HEK293 (cell line): ENCODE results near the gene GIN1.

ENCODE experiments used
- CTCF ChIA-PET: fragments of 350-600 bp; formaldehyde crosslinking; extraction: SDS; loops from one replicate; lab custom pipeline; 2021; ENCODE audit warnings: antibody characterized with exemption; lab: Yijun Ruan, JAX
- POLR2A ChIA-PET: fragments of 300-600 bp; formaldehyde crosslinking; extraction: SDS; loops from one replicate; lab custom pipeline; 2020; ENCODE audit warnings: antibody characterized with exemption, inconsistent platforms; lab: Yijun Ruan, JAX
- H3K27ac ChIP-seq: fragments of 200-500 bp; sonication (Bioruptor generic); 2 replicates; pipeline ENCODE4 v1.5.1; 2014; ENCODE audit warnings: low read depth, low read length, control low read depth, inconsistent platforms; ENCODE audit errors: extremely low read depth
- H3K36me3 ChIP-seq, 2 experiments: fragments of 200-500 bp in 1 of 2; sonication (Bioruptor generic) in 1 of 2; 1 replicate in 1 of 2; 2 replicates in 1 of 2; pipeline ENCODE4 v1.5.1; 2014 to 2017; ENCODE audit warnings: inconsistent platforms in 2 of 2, low read length in 2 of 2; ENCODE audit not compliant: control insufficient read depth in 2 of 2, insufficient read depth in 1 of 2
- H3K4me1 ChIP-seq: fragments of 200-500 bp; sonication (Bioruptor generic); 2 replicates; pipeline ENCODE4 v1.5.1; 2014; ENCODE audit warnings: mild to moderate bottlenecking, low read length, inconsistent platforms; ENCODE audit not compliant: control insufficient read depth, insufficient read depth
- H3K4me3 ChIP-seq: 2 replicates; pipeline ENCODE4 v1.5.1; 2011; ENCODE audit warnings: low read depth, mild to moderate bottlenecking, control low read depth, low read length, moderate library complexity
- H3K9me3 ChIP-seq: fragments of 200-500 bp; sonication (Bioruptor generic); 2 replicates; pipeline ENCODE4 v1.5.1; 2014; ENCODE audit warnings: low read depth, low read length, inconsistent platforms; ENCODE audit not compliant: control insufficient read depth, insufficient read depth
- BCL11B ChIP-seq: fragments of 450-650 bp; formaldehyde crosslinking; IDR thresholded peaks from 2 replicates; pipeline ENCODE4 v1.5.1; 2016; ENCODE audit warnings: low read depth, missing biosample characterization, missing genetic modification characterization
- IKZF3 ChIP-seq: fragments of 450-650 bp; IDR thresholded peaks from 2 replicates; pipeline ENCODE4 v1.5.0; 2018; ENCODE audit warnings: missing biosample characterization, mild to moderate bottlenecking, missing genetic modification characterization, moderate library complexity
- SALL2 ChIP-seq: fragments of 450-650 bp; formaldehyde crosslinking; IDR thresholded peaks from 2 replicates; pipeline ENCODE4 v1.5.0; 2017; ENCODE audit warnings: missing biosample characterization, mild to moderate bottlenecking, missing genetic modification characterization, borderline replicate concordance
- ZNF157 ChIP-seq: fragments of 450-650 bp; formaldehyde crosslinking; IDR thresholded peaks from 2 replicates; pipeline ENCODE4 v1.5.1; 2016; ENCODE audit warnings: missing biosample characterization, missing genetic modification characterization
- ZNF175 ChIP-seq: fragments of 450-650 bp; formaldehyde crosslinking; IDR thresholded peaks from 2 replicates; pipeline ENCODE4 v1.5.1; 2016; ENCODE audit warnings: missing biosample characterization, missing genetic modification characterization
- ZNF18 ChIP-seq: fragments of 450-650 bp; formaldehyde crosslinking; IDR thresholded peaks from 2 replicates; pipeline ENCODE4 v1.5.1; 2016; ENCODE audit warnings: missing biosample characterization, missing genetic modification characterization
- ZNF274 ChIP-seq, 2 experiments: fragments of 200-500 bp in 1 of 2; fragments of 450-650 bp in 1 of 2; sonication (Bioruptor generic) in 1 of 2; formaldehyde crosslinking in 1 of 2; IDR thresholded peaks; 2 replicates each; pipeline versions ENCODE4 v1.5.1 to v1.6.1; 2014 to 2016; ENCODE audit warnings: borderline replicate concordance in 1 of 2, inconsistent platforms in 1 of 2, low read length in 1 of 2, missing biosample characterization in 1 of 2, missing genetic modification characterization in 1 of 2
- ZNF449 ChIP-seq: fragments of 450-650 bp; formaldehyde crosslinking; IDR thresholded peaks from 2 replicates; pipeline ENCODE4 v1.5.1; 2017; ENCODE audit warnings: missing biosample characterization, mild to moderate bottlenecking, missing genetic modification characterization, moderate library complexity
- ZNF473 ChIP-seq: fragments of 450-650 bp; formaldehyde crosslinking; IDR thresholded peaks from 2 replicates; pipeline ENCODE4 v1.5.1; 2017; ENCODE audit warnings: missing biosample characterization, missing genetic modification characterization
- ZNF510 ChIP-seq: fragments of 450-650 bp; formaldehyde crosslinking; IDR thresholded peaks from 2 replicates; pipeline ENCODE4 v1.5.1; 2018; ENCODE audit warnings: mild to moderate bottlenecking, missing genetic modification characterization, missing biosample characterization; ENCODE audit not compliant: insufficient replicate concordance
- ZNF518A ChIP-seq: fragments of 450-650 bp; formaldehyde crosslinking; conservative IDR thresholded peaks from 2 replicates; pipeline ENCODE4 v1.5.1; 2016; ENCODE audit warnings: low read depth, missing biosample characterization, missing genetic modification characterization
- ZNF610 ChIP-seq: fragments of 450-650 bp; formaldehyde crosslinking; IDR thresholded peaks from 2 replicates; pipeline ENCODE4 v1.5.1; 2016; ENCODE audit warnings: missing biosample characterization, missing genetic modification characterization, borderline replicate concordance
- ZNF776 ChIP-seq: fragments of 450-650 bp; formaldehyde crosslinking; IDR thresholded peaks from 2 replicates; pipeline ENCODE4 v1.5.0; 2017; ENCODE audit warnings: missing biosample characterization, missing genetic modification characterization, borderline replicate concordance
- ZNF830 ChIP-seq: fragments of 450-650 bp; IDR thresholded peaks from 2 replicates; pipeline ENCODE4 v1.5.0; 2018; ENCODE audit warnings: missing biosample characterization, missing genetic modification characterization, low read depth, mild to moderate bottlenecking, moderate library complexity
- ZSCAN18 ChIP-seq: fragments of 450-650 bp; formaldehyde crosslinking; IDR thresholded peaks from 2 replicates; pipeline ENCODE4 v1.5.1; 2016; ENCODE audit warnings: missing biosample characterization, missing genetic modification characterization
- ZSCAN30 ChIP-seq: fragments of 450-650 bp; IDR thresholded peaks from 2 replicates; pipeline ENCODE4 v1.5.1; 2018; ENCODE audit warnings: missing biosample characterization, mild to moderate bottlenecking, missing genetic modification characterization, moderate library complexity
- ZSCAN4 ChIP-seq: fragments of 450-650 bp; formaldehyde crosslinking; IDR thresholded peaks from 2 replicates; pipeline ENCODE4 v1.5.1; 2017; ENCODE audit warnings: missing biosample characterization, missing genetic modification characterization

The GIN1 gene

GRCh38 chr5:103166706-103167105, 46.8 kb upstream of the GIN1 start:
- Histone ChIP-seq H3K27ac (no peak overlapping the region), H3K9me3 (no peaks in the 10 kb centered on the region), H3K4me1 (no peaks in the 10 kb centered on the region), H3K36me3 (peaks cover 3 to 10% of the 10 kb centered on the region in 2 experiments; a peak in 1 of 3 replicates), H3K4me3 (no peak overlapping the region)
- ChIA-PET CTCF (no interaction called here), POLR2A (no interaction called here)
- TF ChIP-seq ZSCAN4 (tag by site-specific recombination): no peak
- no peak for TF ChIP-seq ZNF830 (tag by site-specific recombination)
- TF ChIP-seq ZNF18 (tag by site-specific recombination): no peak
- TF ChIP-seq IKZF3 (tag by site-specific recombination): no peak
- TF ChIP-seq ZNF274 (IDR thresholded peaks at IDR 0.05; ENCODE audit: low read length): no peak
- TF ChIP-seq ZNF274 (tag by site-specific recombination; IDR thresholded peaks at IDR 0.05; ENCODE audit: borderline replicate concordance): no peak
- no peak for TF ChIP-seq ZNF157 (tag by site-specific recombination)
- no peak for TF ChIP-seq ZNF473 (tag by site-specific recombination)
- no peak for TF ChIP-seq ZNF510 (tag by site-specific recombination)
- no peak for TF ChIP-seq SALL2 (tag by site-specific recombination)
- TF ChIP-seq ZNF518A (tag by site-specific recombination): no peak
- TF ChIP-seq ZNF449: no peak

- no peak overlapping the region for H3K4me3 ChIP-seq
- TF ChIP-seq ZSCAN30 (tag by site-specific recombination) (no peak), BCL11B (no peak), ZNF175 (tag by site-specific recombination) (no peak), ZNF610 (tag by site-specific recombination) (no peak), ZSCAN18 (tag by site-specific recombination) (no peak), ZNF776 (tag by site-specific recombination) (no peak)
- peaks cover 0 to 8% of the 10 kb centered on the region in 2 experiments; a peak in 2 of 3 replicates for H3K36me3 ChIP-seq
- H3K9me3 ChIP-seq: no peaks in the 10 kb centered on the region
- CTCF ChIA-PET: interaction anchor here (0.9 kb wide), 1 partner anchor 532 kb away, joined by 4 read pairs; no protein-coding TSS in a partner anchor
- POLR2A ChIA-PET: no interaction called here
- no peak overlapping the region for H3K27ac ChIP-seq
- H3K4me1 ChIP-seq: no peaks in the 10 kb centered on the region
These were observed 31.2 kb upstream of the GIN1 start for GRCh38 chr5:103151156-103151555.
